Stimulated activated CD4-positive, alpha-beta T cell treated with anti-CD3 and anti-CD28 coated beads, Interleukin-4, amount 100 ng/mL, for 4 hours (primary cell): ENCODE measurements around the gene USP28.
"Not testable (repeated sequence)": the region's sequence is repeated elsewhere in the genome, so short reads cannot be mapped to it uniquely, and the experiment has no call there.

Source experiments
- DNase-seq, 2 experiments: peaks; one replicate each; pipeline ENCODE4 v3.0.0-alpha.2; 2020

Gene USP28, protein sequence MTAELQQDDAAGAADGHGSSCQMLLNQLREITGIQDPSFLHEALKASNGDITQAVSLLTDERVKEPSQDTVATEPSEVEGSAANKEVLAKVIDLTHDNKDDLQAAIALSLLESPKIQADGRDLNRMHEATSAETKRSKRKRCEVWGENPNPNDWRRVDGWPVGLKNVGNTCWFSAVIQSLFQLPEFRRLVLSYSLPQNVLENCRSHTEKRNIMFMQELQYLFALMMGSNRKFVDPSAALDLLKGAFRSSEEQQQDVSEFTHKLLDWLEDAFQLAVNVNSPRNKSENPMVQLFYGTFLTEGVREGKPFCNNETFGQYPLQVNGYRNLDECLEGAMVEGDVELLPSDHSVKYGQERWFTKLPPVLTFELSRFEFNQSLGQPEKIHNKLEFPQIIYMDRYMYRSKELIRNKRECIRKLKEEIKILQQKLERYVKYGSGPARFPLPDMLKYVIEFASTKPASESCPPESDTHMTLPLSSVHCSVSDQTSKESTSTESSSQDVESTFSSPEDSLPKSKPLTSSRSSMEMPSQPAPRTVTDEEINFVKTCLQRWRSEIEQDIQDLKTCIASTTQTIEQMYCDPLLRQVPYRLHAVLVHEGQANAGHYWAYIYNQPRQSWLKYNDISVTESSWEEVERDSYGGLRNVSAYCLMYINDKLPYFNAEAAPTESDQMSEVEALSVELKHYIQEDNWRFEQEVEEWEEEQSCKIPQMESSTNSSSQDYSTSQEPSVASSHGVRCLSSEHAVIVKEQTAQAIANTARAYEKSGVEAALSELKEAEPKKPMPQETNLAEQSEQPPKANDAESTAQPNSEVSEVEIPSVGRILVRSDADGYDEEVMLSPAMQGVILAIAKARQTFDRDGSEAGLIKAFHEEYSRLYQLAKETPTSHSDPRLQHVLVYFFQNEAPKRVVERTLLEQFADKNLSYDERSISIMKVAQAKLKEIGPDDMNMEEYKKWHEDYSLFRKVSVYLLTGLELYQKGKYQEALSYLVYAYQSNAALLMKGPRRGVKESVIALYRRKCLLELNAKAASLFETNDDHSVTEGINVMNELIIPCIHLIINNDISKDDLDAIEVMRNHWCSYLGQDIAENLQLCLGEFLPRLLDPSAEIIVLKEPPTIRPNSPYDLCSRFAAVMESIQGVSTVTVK

DNA sequence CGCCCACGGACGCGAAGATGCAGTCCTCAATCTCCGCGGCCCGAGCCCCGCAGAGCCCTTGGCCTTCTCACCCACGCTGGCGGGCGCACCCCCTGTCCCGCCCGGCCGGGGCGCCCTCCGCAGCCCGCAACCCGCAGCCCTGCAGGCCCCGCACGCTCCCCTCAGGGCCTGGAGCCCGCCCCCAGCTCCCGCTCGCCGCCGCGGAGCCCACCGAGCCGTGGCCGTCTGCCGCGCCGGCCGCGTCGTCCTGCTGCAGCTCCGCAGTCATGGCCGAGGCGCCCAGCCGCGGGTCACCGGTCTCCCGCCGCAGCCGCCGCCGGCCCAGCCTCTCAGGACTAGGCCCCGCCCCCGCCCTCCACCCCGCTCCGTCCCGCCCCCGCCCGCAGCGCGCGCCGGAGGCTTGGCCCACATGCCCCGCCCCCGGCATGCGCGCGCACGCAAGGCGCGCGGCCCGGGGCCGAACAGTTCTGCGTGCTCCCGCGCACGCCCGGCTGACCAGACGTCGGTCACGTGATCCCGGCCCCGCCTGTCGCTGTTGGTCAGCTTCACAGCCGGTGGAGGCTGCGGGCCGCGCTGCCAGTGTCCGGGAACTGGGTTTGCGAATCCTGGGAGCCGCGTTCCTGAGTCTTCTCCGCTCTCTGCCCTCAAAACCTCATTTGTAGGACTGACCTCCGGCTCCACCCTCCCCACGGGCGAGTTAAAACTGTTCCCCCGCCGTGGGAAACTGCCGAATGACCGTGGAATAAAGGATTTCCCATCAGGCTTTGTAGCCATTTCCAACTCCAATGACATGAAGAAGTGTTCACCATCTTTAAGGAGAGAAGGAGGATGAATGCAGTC, at the start of gene USP28:
Gene USP28 (minus strand): TSS at position 339 of the 840 bp plus-strand sequence. CDS start 71 bp downstream, at position 268.
- DNase-seq, result peak; percentile 64 to 81

DNA sequence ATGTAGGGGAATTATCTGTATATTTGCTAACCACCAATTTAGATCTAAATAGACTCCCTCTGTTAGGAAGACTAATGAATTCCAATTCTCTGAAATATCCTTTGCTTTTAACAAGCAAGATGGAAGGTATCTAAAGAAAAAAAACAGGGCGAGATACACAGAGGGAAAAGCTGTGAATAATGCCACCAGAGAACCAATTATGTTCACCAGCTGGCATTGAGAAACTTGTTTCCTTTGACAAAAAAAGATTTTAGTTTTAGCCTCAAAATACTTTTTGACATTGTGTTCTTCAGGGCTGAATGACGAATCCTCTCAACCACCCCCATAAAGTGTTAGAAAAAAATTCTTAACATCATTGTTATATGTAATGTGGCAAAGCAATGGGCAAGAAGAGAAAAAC, 48.2 kb upstream of the USP28 start:
- DNase-seq, result no peak

DNA sequence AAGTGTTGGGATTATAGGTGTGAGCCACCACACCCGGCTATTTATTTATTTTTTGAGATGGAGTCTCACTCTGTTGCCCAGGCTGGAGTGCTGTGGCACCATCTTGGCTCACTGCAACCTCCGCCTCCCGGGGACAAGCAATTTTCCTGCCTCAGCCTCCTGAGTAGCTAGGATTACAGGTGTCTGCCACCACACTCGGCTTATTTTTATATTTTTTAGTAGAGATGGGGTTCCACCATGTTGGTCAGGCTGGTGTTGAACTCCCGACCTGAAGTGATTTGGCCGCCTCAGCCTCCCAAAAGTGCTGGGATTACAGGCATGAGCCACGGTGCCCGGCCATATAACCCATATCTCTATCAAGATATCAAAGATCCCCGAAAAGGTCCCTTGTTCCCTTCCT, 36.1 kb upstream of the USP28 start:
- DNase-seq, result not testable (repeated sequence)

DNA sequence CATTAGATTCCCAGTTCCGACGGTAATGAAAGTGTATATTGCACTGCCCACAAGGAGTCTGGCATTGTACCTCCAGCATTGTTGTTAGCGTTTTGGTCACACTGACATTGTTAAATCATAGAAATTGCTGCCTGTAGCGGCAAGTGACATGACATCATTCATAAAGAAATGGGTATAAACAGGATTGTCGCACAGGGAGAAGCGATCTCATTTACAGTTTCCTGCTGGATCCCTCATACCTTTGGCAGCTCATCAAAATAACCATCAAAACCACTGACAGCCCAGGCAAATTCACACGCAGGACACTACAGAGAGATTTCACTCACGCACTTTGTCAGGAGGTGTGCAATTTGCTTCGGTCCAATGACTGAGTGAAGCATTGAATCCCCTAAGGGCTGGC, 32.7 kb upstream of the USP28 start:
- no peak for DNase-seq

DNA sequence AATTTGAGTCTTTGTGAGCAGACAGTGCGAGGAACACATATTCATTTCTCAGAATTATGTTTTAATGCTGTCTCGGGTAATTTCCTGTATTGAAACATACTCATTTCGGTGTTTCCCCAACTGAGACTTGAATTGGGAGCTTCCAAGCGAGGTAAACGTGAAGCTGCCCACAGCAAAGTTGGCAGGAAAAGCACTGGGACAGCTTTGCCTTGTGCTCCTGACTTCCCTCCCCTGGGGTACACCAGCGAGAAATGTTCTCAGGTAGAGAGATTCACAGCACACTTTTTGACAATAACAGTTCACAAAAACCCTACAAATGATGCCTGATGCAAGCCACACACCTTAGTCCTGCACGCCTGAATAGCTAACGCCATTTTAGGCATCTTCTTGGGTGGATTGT, 32.3 kb upstream of the USP28 start:
- DNase-seq, result no peak

DNA sequence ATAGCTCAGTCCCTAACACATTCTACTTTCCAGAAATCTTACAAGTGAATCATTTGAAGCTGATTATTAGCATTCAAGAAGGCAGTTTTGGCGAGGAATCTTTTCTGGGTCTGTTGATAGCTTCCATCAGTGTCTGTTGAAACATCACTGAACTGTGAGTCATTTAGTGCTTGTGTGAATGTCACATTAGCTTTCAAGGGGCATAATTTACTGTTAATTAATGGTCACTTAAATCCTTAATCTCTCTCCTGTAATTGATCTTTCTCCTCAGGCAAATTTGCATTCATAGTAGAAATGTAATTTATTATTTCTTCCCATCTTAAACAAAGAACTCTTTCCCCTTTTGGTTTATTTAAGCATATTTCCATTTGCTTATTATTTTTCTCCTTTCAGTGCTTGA, 31.8 kb upstream of the USP28 start:
- no peak for DNase-seq

DNA sequence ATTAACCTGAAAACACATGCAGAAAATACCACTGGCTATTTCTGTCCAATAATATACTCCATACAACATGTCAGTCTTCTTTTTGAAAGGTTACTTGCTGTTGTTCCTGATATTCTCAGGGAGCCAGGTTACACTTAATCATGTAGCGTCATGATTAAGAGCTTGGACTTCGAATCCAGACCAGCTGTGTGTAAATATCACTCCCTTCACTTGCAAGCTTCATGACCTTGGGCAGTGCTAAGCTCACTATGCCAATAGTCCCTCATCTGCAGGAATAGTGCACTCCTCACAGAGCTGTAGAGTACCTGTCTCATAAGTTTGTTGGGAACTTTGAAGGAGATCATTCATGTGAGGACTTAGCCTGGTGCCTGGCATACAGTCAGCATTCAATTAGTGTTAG, 31.1 kb upstream of the USP28 start:
- DNase-seq, result no peak

DNA sequence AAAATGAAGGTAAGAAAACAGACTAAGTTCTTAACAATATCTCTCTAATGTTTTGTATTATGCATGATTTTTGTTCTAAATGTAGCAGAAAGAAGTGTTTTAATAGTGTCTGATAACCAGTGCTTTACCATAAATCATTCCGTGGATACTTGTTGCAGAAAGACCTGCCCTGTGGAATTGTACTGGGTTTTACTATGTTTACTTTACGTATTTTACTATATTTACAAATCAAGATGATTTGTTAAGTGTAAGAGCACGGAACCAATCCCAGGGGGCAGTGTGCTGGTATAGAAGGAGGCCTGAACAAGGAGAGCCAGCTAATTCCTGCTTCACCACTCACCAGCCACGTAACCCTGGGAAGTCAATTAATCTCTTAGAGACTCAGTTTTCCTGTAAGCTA, 30.7 kb upstream of the USP28 start:
- no peak for DNase-seq

DNA sequence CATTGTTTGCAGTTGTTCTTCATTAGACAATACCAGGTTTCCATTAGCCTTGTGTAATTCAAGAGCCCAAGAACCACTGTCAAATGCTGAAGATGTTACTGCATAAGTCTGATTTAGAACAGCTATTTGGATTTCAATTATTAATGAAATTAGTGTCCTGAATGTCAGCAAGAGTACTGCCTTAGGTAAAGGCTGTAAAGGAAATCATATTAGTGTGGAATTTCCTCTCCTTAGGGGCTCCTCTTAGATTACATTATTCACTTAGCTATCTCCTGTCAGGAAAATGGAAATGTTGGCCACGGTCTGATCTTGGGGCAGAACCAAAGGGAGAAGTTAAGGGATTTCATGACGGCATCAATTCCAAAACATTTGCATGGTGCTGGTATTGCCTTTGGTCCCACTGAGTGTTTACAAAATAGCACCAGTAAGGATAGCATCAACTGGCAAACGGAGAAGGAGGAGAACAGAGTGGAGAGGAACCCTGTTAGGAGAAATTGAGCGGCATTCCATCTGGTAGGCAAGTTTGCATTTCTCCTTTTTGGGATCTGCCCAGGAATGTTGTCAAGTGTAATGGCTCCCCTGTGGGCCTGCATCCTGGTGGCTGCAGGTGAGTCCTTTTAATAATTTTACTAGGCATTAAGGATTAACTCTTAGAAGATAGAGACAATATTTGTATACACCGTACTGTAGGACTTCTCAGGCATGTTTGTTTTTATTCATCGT, 29.2 kb upstream of the USP28 start, which contains the start of gene HTR3B:
Gene HTR3B (plus strand): TSS at position 418 of the 723 bp plus-strand sequence. CDS start 138 bp downstream, at position 556.
- DNase-seq, result no peak

DNA sequence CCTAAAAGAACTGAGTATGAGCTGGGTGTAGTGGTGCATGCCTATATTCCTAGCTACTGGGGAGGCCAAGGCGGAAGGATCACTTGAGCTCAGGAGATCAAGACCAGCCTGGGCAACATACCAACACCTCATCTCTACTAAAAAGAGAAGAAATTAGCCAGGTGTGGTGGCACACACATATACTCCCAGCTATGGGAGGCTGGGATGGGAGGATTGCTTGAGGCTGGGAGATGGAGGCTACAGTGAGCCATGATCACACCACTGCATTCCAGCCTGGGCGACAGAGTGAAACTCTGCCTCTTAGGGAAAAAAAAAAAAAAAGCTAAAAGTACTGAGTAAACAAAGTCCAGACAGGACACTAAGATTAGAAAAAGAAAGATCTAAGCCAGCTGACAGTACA, 25.8 kb upstream of the USP28 start:
- DNase-seq, result no peak

DNA sequence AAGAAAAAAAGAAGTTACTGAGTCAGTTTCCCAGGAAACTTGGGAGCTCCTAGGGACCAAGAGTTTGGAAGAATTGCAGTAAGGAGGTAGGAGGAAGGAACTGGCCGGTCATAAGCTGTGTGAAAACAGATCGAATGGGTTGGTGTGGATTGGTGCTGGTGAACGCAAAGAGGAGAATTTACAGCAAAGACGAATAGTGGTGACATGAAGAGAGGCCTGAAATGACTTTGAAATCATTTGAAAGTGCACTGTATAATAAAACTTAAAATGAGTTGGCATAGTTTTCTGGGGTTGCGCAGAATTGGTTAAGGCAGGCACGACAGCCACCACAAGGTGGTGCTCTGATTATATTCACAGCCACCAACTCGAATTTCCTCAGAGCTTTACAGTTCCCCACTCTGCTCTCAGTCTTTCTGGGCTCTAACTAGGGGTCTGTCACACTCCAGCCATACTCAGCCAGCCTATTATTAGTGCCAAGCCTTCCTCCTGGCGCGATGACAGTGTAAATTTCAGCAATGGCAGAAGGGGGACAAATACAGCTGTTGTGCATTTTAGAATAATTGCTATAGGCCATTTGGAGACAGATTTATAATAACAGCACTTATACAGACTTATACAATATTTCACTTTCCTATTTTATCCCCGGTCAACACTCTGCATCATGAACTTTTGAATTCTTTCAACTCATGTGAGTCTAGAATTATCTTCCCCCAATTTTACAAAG, 20.9 kb upstream of the USP28 start:
- peak in 1 of 2 experiments; percentile 18 for DNase-seq

DNA sequence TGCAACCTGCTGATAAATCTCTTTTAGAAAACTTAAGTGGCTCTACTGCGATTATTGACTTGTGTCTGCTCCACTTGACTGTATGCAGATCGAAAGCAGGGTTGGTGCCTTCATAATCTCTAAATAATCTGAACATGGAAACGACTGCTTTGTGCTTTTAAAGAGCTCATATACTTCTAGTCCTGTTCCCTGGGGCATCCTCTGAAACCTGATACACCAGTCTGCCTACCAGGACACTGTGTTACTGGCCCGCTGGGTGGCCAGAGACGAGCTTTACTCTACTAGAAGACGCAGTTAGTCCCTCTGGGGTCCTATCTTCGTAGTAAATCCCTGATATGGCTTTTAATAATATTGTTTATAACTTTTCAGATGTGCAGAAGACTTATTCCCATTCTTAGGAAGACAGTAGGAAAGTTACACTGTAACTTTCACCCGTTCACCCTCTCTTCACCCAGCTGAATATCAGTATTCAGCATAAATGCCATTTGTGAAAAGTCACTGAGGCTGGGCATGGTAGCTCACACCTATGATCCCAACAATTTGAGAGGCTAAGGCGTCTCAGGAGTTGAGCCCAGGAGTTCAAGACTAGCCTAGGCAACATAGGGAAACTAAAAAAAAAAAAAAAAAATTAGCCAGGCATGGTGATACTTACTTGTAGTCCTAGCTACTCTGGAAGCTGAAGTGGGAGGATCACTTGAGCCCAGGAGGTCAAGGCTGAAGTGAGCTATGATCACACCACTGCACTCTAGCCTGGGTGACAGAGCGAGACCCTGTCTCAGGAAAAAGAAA, 20.2 kb upstream of the USP28 start:
- no peak for DNase-seq

DNA sequence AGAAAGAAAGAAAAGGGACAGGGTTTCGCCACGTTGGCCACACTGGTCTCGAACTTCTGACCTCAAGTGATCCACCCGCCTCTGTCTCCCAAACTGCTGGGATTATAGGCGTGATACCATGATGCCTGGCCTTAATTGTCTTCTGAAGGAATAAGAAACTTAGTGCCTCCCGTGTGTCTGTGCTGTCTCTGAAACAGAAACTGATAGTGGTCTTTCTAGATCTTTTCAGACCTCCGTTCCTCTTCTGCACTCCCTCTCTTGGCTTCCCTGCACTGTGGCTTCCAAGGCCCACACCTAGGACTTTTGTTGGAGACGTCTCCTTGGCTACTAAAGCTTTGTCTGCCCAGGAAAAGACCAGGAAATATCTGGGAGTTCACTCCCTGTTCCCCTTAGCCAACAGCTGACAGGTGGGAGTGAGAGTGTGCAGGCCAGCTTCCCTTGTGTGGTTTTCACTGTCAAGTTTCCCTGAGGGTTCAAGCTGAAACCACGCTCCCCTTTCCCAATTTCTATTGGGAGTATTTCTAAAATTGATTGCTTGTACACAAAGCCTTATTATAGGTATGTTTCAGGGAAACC, 19.1 kb upstream of the USP28 start:
- no peak for DNase-seq

DNA sequence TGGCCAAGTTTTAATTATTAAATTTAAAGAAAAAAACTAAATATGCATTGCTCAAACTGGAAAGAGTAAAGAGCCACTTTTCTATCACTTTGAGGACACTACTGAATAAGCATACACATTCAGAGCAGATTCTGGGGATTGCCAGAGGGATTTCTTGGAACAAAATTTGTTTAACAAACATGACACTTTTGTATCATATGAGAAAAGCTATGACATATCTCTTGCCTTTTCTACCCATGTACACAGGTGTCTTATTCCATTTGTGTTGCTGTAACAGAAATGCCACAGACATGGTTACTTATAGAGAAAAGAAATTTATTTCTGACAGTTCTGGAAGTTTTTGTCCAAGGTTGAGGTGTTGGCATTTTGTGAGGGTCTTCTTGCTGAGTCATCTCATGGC, 13.5 kb upstream of the USP28 start:
- no peak for DNase-seq

DNA sequence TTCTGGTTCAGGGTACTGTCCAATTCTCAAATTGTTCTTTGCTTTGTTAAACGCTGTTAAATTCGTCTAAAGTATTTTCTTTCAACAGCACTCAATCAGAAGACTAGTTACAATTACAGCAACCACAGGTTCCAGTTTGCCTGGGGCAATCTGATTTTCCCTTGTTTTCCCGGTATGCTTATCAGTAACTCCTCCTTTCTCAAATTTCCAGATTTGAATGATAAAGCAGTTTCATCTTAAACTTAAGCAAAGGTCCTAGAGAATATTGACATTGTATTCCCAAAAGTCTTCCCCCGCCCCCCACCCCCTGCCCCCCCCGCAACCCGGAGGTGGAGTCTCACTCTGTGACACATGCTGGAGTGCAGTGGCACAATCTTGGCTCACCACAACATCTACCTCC, 10.5 kb upstream of the USP28 start:
- DNase-seq, result no peak

DNA sequence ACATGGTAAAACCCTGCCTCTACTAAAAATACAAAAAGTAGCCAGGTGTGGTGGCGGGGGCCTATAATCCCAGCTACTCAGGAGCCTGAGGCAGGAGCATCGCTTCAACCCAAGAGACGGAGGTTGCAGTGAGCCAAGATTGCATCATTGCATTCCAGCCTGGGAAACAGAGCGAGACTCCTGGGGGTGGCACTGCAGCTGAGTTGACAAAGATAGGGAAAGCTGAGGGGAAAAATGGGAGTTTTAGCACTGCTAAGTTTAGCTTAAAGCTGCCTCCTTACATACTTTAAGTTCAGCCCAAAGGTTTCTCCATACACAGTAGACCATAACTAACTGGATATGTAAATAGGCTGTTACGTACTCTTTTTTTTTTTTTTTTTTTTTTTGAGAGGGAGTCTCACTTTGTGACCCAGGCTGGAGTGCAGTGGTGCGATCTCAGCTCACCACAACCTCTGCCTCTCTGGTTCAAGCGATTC, 9.0 kb upstream of the USP28 start:
- no peak for DNase-seq

DNA sequence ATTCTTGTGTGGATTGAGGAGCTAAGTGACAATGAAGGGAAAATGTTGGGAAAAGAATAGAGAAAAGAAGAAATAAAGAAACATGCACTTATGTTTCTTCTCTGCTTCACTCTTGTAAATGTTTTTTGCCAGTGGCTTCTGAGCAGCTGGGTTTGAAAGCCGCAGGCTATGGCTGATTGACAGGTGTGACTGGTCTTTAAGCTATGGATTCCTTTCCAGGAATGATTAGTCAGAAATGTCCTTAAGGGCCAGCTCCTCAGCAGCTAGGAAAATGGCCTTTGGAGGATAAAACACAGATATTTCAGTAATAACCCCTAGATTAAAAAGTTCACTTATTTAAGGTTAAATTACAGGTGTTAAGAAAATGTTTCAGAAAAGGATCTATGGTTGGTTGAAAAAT, 6.5 kb upstream of the USP28 start:
- no peak for DNase-seq

DNA sequence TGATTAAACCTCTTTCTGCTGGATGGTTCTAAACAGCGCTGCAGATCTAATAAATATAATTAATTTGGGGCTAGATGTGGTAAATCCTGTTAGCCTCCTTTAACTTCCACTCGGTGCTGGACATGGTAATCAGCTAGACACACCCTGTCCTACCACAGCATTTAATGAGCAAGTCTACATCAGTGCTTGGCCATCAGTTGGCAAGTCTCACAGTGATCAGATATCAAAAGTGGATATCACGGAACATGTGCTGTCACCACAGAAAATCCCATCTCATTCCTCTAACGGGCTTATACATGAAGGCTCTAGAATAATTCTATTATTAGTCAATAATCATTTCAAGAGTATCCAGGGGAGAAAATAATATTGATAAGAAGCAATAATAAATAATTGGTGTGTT, 5.6 kb upstream of the USP28 start:
- DNase-seq, result no peak

DNA sequence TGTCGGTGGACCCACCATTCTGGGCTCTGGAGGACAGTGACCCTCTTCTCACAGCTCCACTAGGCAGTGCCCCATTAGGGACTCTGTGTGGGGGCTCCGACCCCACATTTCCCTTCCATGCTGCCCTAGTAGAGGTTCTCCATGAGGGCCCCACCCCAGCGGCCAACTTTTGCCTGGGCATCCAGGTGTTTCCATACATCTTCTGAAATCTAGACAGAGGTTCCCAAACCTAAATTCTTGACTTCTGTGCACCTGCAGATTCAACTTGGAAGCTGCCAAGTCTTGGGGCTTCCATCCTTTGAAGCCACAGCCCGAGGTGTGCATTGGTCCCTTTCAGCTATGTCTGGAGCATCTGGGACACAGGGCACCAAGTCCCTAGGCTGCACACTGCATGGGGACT, 4.1 kb upstream of the USP28 start:
- DNase-seq, result not testable (repeated sequence)

DNA sequence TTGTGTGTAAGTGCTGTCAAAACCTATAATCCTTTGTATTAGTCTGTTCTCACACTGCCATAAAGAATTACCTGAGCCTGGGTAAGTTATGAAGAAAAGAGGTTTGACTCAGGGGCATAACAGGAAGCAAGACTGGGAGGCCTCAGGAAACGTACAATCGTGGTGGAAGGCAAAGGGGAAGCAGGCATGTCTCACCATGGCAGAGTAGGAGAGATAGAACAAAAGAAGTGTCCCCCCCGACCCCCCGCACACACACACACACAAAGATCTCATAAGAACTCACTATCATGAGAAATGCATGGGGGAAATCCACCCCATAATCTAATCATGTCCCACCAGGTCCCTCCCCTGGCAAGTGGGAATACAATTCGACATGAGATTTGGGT, 2.3 kb upstream of the USP28 start:
- no peak for DNase-seq
